HG03196 (cell line): ENCODE measurements around the gene SART3.
A peak's percentile ranks its signal among the peaks of the same experiment; 100 is the strongest.

Experiments used
- ATAC-seq: cut with Tn5 transposase; IDR thresholded peaks from one replicate; pipeline ENCODE4 v1.9.1; 2021; ENCODE audit not compliant: unreplicated experiment

SART3 gene

GRCh38 chr12:108530161-108530560 lies 30.8 kb downstream of the SART3 start:
- ATAC-seq = no peak

DNA sequence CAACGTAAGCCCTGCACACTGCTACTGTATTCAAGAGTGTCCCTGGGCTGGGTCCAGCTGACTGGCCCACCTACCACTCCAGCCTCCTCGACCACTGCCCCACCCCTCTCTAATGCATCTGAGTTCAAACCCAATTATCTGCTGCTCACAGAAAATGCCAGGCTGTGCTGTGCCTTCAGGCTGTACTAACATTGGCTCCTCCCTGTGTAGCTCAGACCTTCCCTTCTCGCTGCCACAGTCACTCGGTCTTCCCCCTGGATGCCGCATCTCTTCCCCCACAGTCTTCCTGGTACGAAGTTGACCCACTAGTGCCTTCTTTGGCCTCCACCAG lies 33.8 kb downstream of the SART3 start:
- no peak for ATAC-seq

GRCh38 chr12:108526482-108527165 lies 34.3 kb downstream of the SART3 start:
- no peak for ATAC-seq

- no peak for ATAC-seq
Measured at GRCh38 chr12:108525681-108526080, 35.3 kb downstream of the SART3 start.

DNA sequence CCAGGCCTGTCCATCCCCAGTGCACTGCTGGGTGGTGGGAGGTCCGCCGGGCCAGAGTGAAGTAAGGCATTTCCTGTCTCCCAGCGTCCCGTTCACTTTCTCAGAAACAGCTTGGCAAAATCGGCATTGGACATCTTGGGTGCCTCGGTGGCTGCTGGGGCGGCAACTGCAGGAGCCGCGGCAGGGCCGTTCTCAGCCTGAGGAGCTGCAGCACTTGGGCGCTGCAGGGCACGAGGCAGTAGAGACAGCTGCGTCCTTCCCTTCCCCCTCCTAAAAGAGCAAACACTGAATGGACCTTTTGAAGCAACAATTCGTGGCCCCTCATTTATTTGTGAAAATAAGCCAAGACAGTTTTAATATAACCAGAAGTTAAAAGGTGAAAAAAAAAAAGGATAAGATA lies 37.6 kb downstream of the SART3 start:
- no peak for ATAC-seq

DNA sequence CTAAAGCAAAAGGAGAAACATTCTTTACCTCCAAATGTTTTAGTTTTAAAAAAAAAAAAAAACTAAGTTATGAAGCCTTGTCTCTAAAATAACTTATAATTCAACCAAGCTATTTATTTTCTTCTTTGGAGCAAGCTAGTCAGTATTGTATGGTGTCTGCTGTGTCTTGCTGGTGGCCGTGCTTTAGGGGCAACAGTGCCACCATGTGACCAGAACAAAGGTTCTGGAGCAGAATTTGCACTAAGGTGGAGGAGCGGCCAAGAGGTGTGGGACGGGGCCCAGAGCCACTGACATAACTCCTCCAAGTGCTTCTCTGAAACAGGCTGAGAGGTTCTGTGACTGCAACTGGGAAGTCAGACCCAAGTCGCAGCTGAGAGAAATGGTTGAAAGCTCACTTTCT lies 41.4 kb downstream of the SART3 start:
- ATAC-seq = no peak

- no peak for ATAC-seq
Measured at GRCh38 chr12:108518716-108519496, 42.1 kb downstream of the SART3 start.

- no peak for ATAC-seq
Measured at GRCh38 chr12:108518101-108518715, 42.8 kb downstream of the SART3 start.

- ATAC-seq = no peak
Measured at GRCh38 chr12:108517288-108518100, 43.5 kb downstream of the SART3 start.

GRCh38 chr12:108516511-108517275 lies 44.3 kb downstream of the SART3 start:
- no peak for ATAC-seq

- no peak for ATAC-seq
Measured at GRCh38 chr12:108515916-108516315, 45.1 kb downstream of the SART3 start.

GRCh38 chr12:108514973-108515814 lies 45.8 kb downstream of the SART3 start, which contains the start of gene FICD:
Gene FICD, plus strand, starts transcription at chr12:108515277. Its CDS starts 1,696 bp downstream, at chr12:108516973.
- peak; percentile 89 for ATAC-seq

- no peak for ATAC-seq
Measured at GRCh38 chr12:108514468-108514972, 46.5 kb downstream of the SART3 start.

GRCh38 chr12:108511633-108512540 lies 49.1 kb downstream of the SART3 start:
- ATAC-seq = no peak

GRCh38 chr12:108510836-108511235 lies 50.1 kb downstream of the SART3 start:
- ATAC-seq = no peak

DNA sequence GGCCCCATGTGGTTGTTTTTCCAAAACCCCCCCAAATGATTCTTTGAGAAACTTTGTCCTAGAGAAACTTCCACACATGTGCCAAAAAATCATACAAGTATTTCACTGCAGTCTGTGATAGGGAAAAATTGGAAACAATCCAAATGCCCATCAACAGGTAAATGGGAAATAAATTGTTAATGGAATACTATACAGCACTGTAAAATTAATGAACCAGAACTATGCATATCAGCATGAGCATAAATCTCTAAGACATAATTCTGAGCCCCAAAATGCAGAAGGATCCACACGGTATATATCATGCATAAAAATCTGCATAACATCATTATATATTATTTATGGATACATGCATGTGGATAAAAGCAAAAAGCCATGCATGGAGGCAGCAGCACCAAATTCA lies 51.2 kb downstream of the SART3 start:
- no peak for ATAC-seq

DNA sequence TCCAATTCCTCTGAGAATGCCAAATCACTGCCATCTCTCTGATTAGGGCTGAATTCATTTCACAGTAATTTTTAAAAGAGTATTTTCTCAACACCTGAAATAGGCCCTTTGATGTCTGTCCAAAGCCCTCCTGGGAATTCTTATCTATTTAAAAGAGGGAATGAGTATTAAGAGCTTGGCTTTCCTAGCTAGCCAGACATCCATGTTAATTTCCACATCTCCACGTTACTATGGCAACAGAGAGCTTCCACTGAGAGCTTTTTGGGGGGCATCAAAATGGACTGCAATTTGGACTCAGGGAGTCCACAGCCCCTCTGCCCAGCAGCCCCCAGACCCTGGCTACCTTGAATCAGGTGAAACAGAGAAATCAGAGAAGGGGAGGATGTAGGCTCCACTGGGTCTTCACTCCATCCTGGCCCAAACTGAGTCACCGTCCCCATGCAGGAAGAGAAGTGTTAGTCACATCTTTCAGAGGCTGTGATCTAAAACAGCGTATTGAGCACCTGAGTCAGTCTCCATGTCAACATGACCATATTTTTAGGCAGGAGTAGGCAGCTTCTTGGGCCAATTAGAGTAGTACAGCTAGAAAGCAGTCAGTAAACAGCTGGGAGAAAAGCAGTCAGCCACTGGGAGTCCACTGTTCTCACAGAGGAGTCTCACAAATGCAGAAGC lies 52.9 kb downstream of the SART3 start:
- peak; percentile 44 for ATAC-seq

DNA sequence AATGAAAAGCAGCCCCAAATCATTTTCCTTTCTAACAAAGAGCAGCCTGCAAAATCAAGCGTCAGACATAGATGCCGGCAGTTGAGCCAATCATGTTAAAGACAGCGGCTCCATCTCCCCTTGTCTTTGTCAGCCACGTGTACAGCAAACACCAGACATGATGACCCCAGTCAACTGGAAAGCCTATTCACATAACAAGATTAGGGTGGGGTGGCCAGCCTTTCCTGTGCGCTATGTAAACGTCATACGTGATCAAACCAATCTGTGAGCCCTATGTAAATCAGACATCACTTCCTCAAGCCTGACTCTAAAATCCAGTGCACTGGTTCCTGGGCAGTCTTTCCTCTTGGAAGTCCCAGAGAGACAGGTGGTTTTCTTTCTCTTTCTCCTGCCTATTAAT lies 55.8 kb downstream of the SART3 start:
- no peak for ATAC-seq
